ENCODE results near the gene BRINP3. TPM values are rescaled to one million over a fixed set of nuclear protein-coding genes. Genes with fewer than 3 reads are reported as not detected.

Gene BRINP3
- polyA plus RNA-seq, 2 donors = 0.10 to 0.11 TPM

GRCh38 chr1:190169311-190170067 lies 308.2 kb downstream of the BRINP3 start:
- 39 to 53% methylated on average over 3 of the region's 3 CpGs for WGBS, 2 donors
- Histone ChIP-seq H3K36me3 (ENCODE audit: control insufficient read depth in 2 of 2, insufficient read depth in 2 of 2, low read length in 1 of 2) (no peaks in the 10 kb centered on the region), H3K4me1 (ENCODE audit: control insufficient read depth in 2 of 2, insufficient read depth in 2 of 2, low read length in 1 of 2) (no peaks in the 10 kb centered on the region), H3K27ac (ENCODE audit: low read depth in 2 of 2, low read length in 1 of 2) (no peak overlapping the region), H3K4me3 (ENCODE audit: low read depth in 1 of 2, low read length in 2 of 2) (no peak overlapping the region), H3K27me3 (ENCODE audit: control insufficient read depth in 1 of 2, insufficient read depth in 2 of 2, low read length in 2 of 2) (no peaks in the 10 kb centered on the region), H3K9me3 (ENCODE audit: control insufficient read depth in 2 of 2, insufficient read depth in 1 of 2, low read depth in 1 of 2, low read length in 1 of 2) (no peaks in the 10 kb centered on the region)

GRCh38 chr1:190168893-190169280 lies 308.8 kb downstream of the BRINP3 start:
- no peak overlapping the region for H3K4me3 ChIP-seq (ENCODE audit: low read depth in 1 of 2, low read length in 2 of 2)
- H3K4me1 ChIP-seq (ENCODE audit: control insufficient read depth in 2 of 2, insufficient read depth in 2 of 2, low read length in 1 of 2) = no peaks in the 10 kb centered on the region
- 39 to 57% methylated on average over 3 of the region's 3 CpGs for WGBS, 2 donors
- no peaks in the 10 kb centered on the region for H3K36me3 ChIP-seq (ENCODE audit: control insufficient read depth in 2 of 2, insufficient read depth in 2 of 2, low read length in 1 of 2)
- no peaks in the 10 kb centered on the region for H3K27me3 ChIP-seq (ENCODE audit: control insufficient read depth in 1 of 2, insufficient read depth in 2 of 2, low read length in 2 of 2)
- H3K27ac ChIP-seq (ENCODE audit: low read depth in 2 of 2, low read length in 1 of 2) = no peak overlapping the region
- H3K9me3 ChIP-seq (ENCODE audit: control insufficient read depth in 2 of 2, insufficient read depth in 1 of 2, low read depth in 1 of 2, low read length in 1 of 2) = no peaks in the 10 kb centered on the region

GRCh38 chr1:190168116-190168892 lies 309.4 kb downstream of the BRINP3 start:
- H3K9me3 ChIP-seq (ENCODE audit: control insufficient read depth in 2 of 2, insufficient read depth in 1 of 2, low read depth in 1 of 2, low read length in 1 of 2) = no peaks in the 10 kb centered on the region
- no peaks in the 10 kb centered on the region for H3K4me1 ChIP-seq (ENCODE audit: control insufficient read depth in 2 of 2, insufficient read depth in 2 of 2, low read length in 1 of 2)
- H3K27me3 ChIP-seq (ENCODE audit: control insufficient read depth in 1 of 2, insufficient read depth in 2 of 2, low read length in 2 of 2) = no peaks in the 10 kb centered on the region
- H3K4me3 ChIP-seq (ENCODE audit: low read depth in 1 of 2, low read length in 2 of 2) = no peak overlapping the region
- 84 to 86% methylated on average over 3 of the region's 3 CpGs for WGBS, 2 donors
- H3K36me3 ChIP-seq (ENCODE audit: control insufficient read depth in 2 of 2, insufficient read depth in 2 of 2, low read length in 1 of 2) = no peaks in the 10 kb centered on the region
- H3K27ac ChIP-seq (ENCODE audit: low read depth in 2 of 2, low read length in 1 of 2) = no peak overlapping the region

GRCh38 chr1:190159146-190159545 lies 318.5 kb downstream of the BRINP3 start:
- WGBS, 2 donors = 69 to 78% methylated on average over 2 of the region's 2 CpGs
- Histone ChIP-seq H3K27ac (ENCODE audit: low read depth in 2 of 2, low read length in 1 of 2) (no peak overlapping the region), H3K36me3 (ENCODE audit: control insufficient read depth in 2 of 2, insufficient read depth in 2 of 2, low read length in 1 of 2) (no peaks in the 10 kb centered on the region), H3K9me3 (ENCODE audit: control insufficient read depth in 2 of 2, insufficient read depth in 1 of 2, low read depth in 1 of 2, low read length in 1 of 2) (no peaks in the 10 kb centered on the region), H3K4me1 (ENCODE audit: control insufficient read depth in 2 of 2, insufficient read depth in 2 of 2, low read length in 1 of 2) (no peaks in the 10 kb centered on the region), H3K27me3 (ENCODE audit: control insufficient read depth in 1 of 2, insufficient read depth in 2 of 2, low read length in 2 of 2) (no peaks in the 10 kb centered on the region), H3K4me3 (ENCODE audit: low read depth in 1 of 2, low read length in 2 of 2) (no peak overlapping the region)

GRCh38 chr1:190154744-190155143 lies 322.9 kb downstream of the BRINP3 start:
- H3K36me3 ChIP-seq (ENCODE audit: control insufficient read depth in 2 of 2, insufficient read depth in 2 of 2, low read length in 1 of 2) = no peaks in the 10 kb centered on the region
- no peaks in the 10 kb centered on the region for H3K27me3 ChIP-seq (ENCODE audit: control insufficient read depth in 1 of 2, insufficient read depth in 2 of 2, low read length in 2 of 2)
- 49 to 54% methylated on average over 2 of the region's 2 CpGs for WGBS, 2 donors
- H3K27ac ChIP-seq (ENCODE audit: low read depth in 2 of 2, low read length in 1 of 2) = no peak overlapping the region
- no peak overlapping the region for H3K4me3 ChIP-seq (ENCODE audit: low read depth in 1 of 2, low read length in 2 of 2)
- H3K9me3 ChIP-seq (ENCODE audit: control insufficient read depth in 2 of 2, insufficient read depth in 1 of 2, low read depth in 1 of 2, low read length in 1 of 2) = no peaks in the 10 kb centered on the region
- H3K4me1 ChIP-seq (ENCODE audit: control insufficient read depth in 2 of 2, insufficient read depth in 2 of 2, low read length in 1 of 2) = no peaks in the 10 kb centered on the region

GRCh38 chr1:190147616-190148015 lies 330.0 kb downstream of the BRINP3 start:
- no peaks in the 10 kb centered on the region for H3K9me3 ChIP-seq (ENCODE audit: control insufficient read depth in 2 of 2, insufficient read depth in 1 of 2, low read depth in 1 of 2, low read length in 1 of 2)
- 62 to 64% methylated on average over 2 of the region's 2 CpGs for WGBS, 2 donors
- H3K36me3 ChIP-seq (ENCODE audit: control insufficient read depth in 2 of 2, insufficient read depth in 2 of 2, low read length in 1 of 2) = no peaks in the 10 kb centered on the region
- H3K27me3 ChIP-seq (ENCODE audit: control insufficient read depth in 1 of 2, insufficient read depth in 2 of 2, low read length in 2 of 2) = no peaks in the 10 kb centered on the region
- H3K4me1 ChIP-seq (ENCODE audit: control insufficient read depth in 2 of 2, insufficient read depth in 2 of 2, low read length in 1 of 2) = no peaks in the 10 kb centered on the region
- H3K4me3 ChIP-seq (ENCODE audit: low read depth in 1 of 2, low read length in 2 of 2) = no peak overlapping the region
- no peak overlapping the region for H3K27ac ChIP-seq (ENCODE audit: low read depth in 2 of 2, low read length in 1 of 2)

- Histone ChIP-seq H3K36me3 (ENCODE audit: control insufficient read depth in 2 of 2, insufficient read depth in 2 of 2, low read length in 1 of 2) (no peaks in the 10 kb centered on the region), H3K27ac (ENCODE audit: low read depth in 2 of 2, low read length in 1 of 2) (no peak overlapping the region), H3K9me3 (ENCODE audit: control insufficient read depth in 2 of 2, insufficient read depth in 1 of 2, low read depth in 1 of 2, low read length in 1 of 2) (no peaks in the 10 kb centered on the region), H3K27me3 (ENCODE audit: control insufficient read depth in 1 of 2, insufficient read depth in 2 of 2, low read length in 2 of 2) (no peaks in the 10 kb centered on the region), H3K4me1 (ENCODE audit: control insufficient read depth in 2 of 2, insufficient read depth in 2 of 2, low read length in 1 of 2) (no peaks in the 10 kb centered on the region), H3K4me3 (ENCODE audit: low read depth in 1 of 2, low read length in 2 of 2) (no peak overlapping the region)
- 77 to 80% methylated on average over 2 of the region's 2 CpGs for WGBS, 2 donors
Observed at GRCh38 chr1:190144650-190145049, 333.0 kb downstream of the BRINP3 start.

- no peaks in the 10 kb centered on the region for H3K27me3 ChIP-seq (ENCODE audit: control insufficient read depth in 1 of 2, insufficient read depth in 2 of 2, low read length in 2 of 2)
- WGBS, 2 donors = 58 to 61% methylated on average over 1 of the region's 1 CpG
- H3K9me3 ChIP-seq (ENCODE audit: control insufficient read depth in 2 of 2, insufficient read depth in 1 of 2, low read depth in 1 of 2, low read length in 1 of 2) = no peaks in the 10 kb centered on the region
- H3K4me3 ChIP-seq (ENCODE audit: low read depth in 1 of 2, low read length in 2 of 2) = no peak overlapping the region
- H3K4me1 ChIP-seq (ENCODE audit: control insufficient read depth in 2 of 2, insufficient read depth in 2 of 2, low read length in 1 of 2) = no peaks in the 10 kb centered on the region
- H3K27ac ChIP-seq (ENCODE audit: low read depth in 2 of 2, low read length in 1 of 2) = no peak overlapping the region
- H3K36me3 ChIP-seq (ENCODE audit: control insufficient read depth in 2 of 2, insufficient read depth in 2 of 2, low read length in 1 of 2) = no peaks in the 10 kb centered on the region
Observed at GRCh38 chr1:190140644-190141043, 337.0 kb downstream of the BRINP3 start.

GRCh38 chr1:190138702-190139101 lies 339.0 kb downstream of the BRINP3 start:
- H3K9me3 ChIP-seq (ENCODE audit: control insufficient read depth in 2 of 2, insufficient read depth in 1 of 2, low read depth in 1 of 2, low read length in 1 of 2) = no peaks in the 10 kb centered on the region
- no peaks in the 10 kb centered on the region for H3K27me3 ChIP-seq (ENCODE audit: control insufficient read depth in 1 of 2, insufficient read depth in 2 of 2, low read length in 2 of 2)
- H3K27ac ChIP-seq (ENCODE audit: low read depth in 2 of 2, low read length in 1 of 2) = no peak overlapping the region
- H3K4me1 ChIP-seq (ENCODE audit: control insufficient read depth in 2 of 2, insufficient read depth in 2 of 2, low read length in 1 of 2) = no peaks in the 10 kb centered on the region
- H3K36me3 ChIP-seq (ENCODE audit: control insufficient read depth in 2 of 2, insufficient read depth in 2 of 2, low read length in 1 of 2) = no peaks in the 10 kb centered on the region
- WGBS, 2 donors = 91 to 92% methylated on average over 1 of the region's 1 CpG
- H3K4me3 ChIP-seq (ENCODE audit: low read depth in 1 of 2, low read length in 2 of 2) = no peak overlapping the region

Data from esophagus (tissue), 2 donors.